ENCODE data around the gene S100PBP.
"Not testable (repeated sequence)": the region's sequence is repeated elsewhere in the genome, so short reads cannot be mapped to it uniquely, and the experiment has no call there.

Gene S100PBP

GRCh38 chr1:32898958-32899357 is 81.5 kb downstream of the S100PBP start:
- H3K36me3 ChIP-seq (ENCODE audit: control insufficient read depth, insufficient read depth, low read length), result no peaks in the 10 kb centered on the region
- no peaks in the 10 kb centered on the region for H3K27me3 ChIP-seq (ENCODE audit: control insufficient read depth, insufficient read depth, low read length)
- no peak overlapping the region for H3K27ac ChIP-seq (ENCODE audit: low read depth, low read length)
- H3K4me3 ChIP-seq (ENCODE audit: low read length), result no peak overlapping the region
- H3K4me1 ChIP-seq (ENCODE audit: control insufficient read depth, insufficient read depth, low read length), result no peaks in the 10 kb centered on the region
- H3K9ac ChIP-seq (ENCODE audit: low read length), result no peak overlapping the region

- Histone ChIP-seq H3K4me3 (ENCODE audit: low read length) (peak overlapping the region; percentile 76), H3K27me3 (ENCODE audit: control insufficient read depth, insufficient read depth, low read length) (no peaks in the 10 kb centered on the region), H3K4me1 (ENCODE audit: control insufficient read depth, insufficient read depth, low read length) (no peaks in the 10 kb centered on the region), H3K27ac (ENCODE audit: low read depth, low read length) (no peak overlapping the region), H3K9ac (ENCODE audit: low read length) (no peak overlapping the region), H3K36me3 (ENCODE audit: control insufficient read depth, insufficient read depth, low read length) (no peaks in the 10 kb centered on the region)
These were observed 82.3 kb downstream of the S100PBP start for GRCh38 chr1:32899586-32900296.

- H3K27ac ChIP-seq (ENCODE audit: low read depth, low read length), result no peak overlapping the region
- peak overlapping the region; percentile 76 for H3K4me3 ChIP-seq (ENCODE audit: low read length)
- peak overlapping the region; percentile 79 for H3K9ac ChIP-seq (ENCODE audit: low read length)
- H3K27me3 ChIP-seq (ENCODE audit: control insufficient read depth, insufficient read depth, low read length), result no peaks in the 10 kb centered on the region
- no peaks in the 10 kb centered on the region for H3K36me3 ChIP-seq (ENCODE audit: control insufficient read depth, insufficient read depth, low read length)
- no peaks in the 10 kb centered on the region for H3K4me1 ChIP-seq (ENCODE audit: control insufficient read depth, insufficient read depth, low read length)
These were observed 83.0 kb downstream of the S100PBP start for GRCh38 chr1:32900371-32900955.

GRCh38 chr1:32900956-32901822 is 83.7 kb downstream of the S100PBP start, which contains the start of gene TMEM54:
Gene TMEM54 (minus strand): TSS chr1:32901389. CDS start chr1:32901238, 151 bp downstream.
- H3K36me3 ChIP-seq (ENCODE audit: control insufficient read depth, insufficient read depth, low read length), result no peaks in the 10 kb centered on the region
- H3K9ac ChIP-seq (ENCODE audit: low read length), result peak within 1 kb of the TSS; percentile 79
- H3K27ac ChIP-seq (ENCODE audit: low read depth, low read length), result no peak within 1 kb of the TSS
- H3K4me3 ChIP-seq (ENCODE audit: low read length), result peak within 1 kb of the TSS; percentile 76
- no peaks in the 10 kb centered on the region for H3K4me1 ChIP-seq (ENCODE audit: control insufficient read depth, insufficient read depth, low read length)
- H3K27me3 ChIP-seq (ENCODE audit: control insufficient read depth, insufficient read depth, low read length), result no peaks in the 10 kb centered on the region

- H3K4me3 ChIP-seq (ENCODE audit: low read length), result peak overlapping the region; percentile 62
- no peaks in the 10 kb centered on the region for H3K4me1 ChIP-seq (ENCODE audit: control insufficient read depth, insufficient read depth, low read length)
- no peaks in the 10 kb centered on the region for H3K27me3 ChIP-seq (ENCODE audit: control insufficient read depth, insufficient read depth, low read length)
- no peak overlapping the region for H3K27ac ChIP-seq (ENCODE audit: low read depth, low read length)
- H3K36me3 ChIP-seq (ENCODE audit: control insufficient read depth, insufficient read depth, low read length), result no peaks in the 10 kb centered on the region
- peak overlapping the region; percentile 35 for H3K9ac ChIP-seq (ENCODE audit: low read length)
These were observed 84.5 kb downstream of the S100PBP start for GRCh38 chr1:32901823-32902534.

- H3K27ac ChIP-seq (ENCODE audit: low read depth, low read length), result no peak overlapping the region
- no peak overlapping the region for H3K9ac ChIP-seq (ENCODE audit: low read length)
These were observed 85.1 kb downstream of the S100PBP start for GRCh38 chr1:32902535-32902920.

GRCh38 chr1:32903991-32904785 is 86.7 kb downstream of the S100PBP start:
- Histone ChIP-seq H3K4me1 (ENCODE audit: control insufficient read depth, insufficient read depth, low read length) (no peaks in the 10 kb centered on the region), H3K27ac (ENCODE audit: low read depth, low read length) (no peak overlapping the region), H3K27me3 (ENCODE audit: control insufficient read depth, insufficient read depth, low read length) (no peaks in the 10 kb centered on the region), H3K36me3 (ENCODE audit: control insufficient read depth, insufficient read depth, low read length) (no peaks in the 10 kb centered on the region), H3K9ac (ENCODE audit: low read length) (no peak overlapping the region), H3K4me3 (ENCODE audit: low read length) (peak overlapping the region; percentile 25)

More at GRCh38 chr1:32902535-32902920, 85.1 kb downstream of the S100PBP start:
- no peaks in the 10 kb centered on the region for H3K27me3 ChIP-seq (ENCODE audit: control insufficient read depth, insufficient read depth, low read length)
- no peaks in the 10 kb centered on the region for H3K4me1 ChIP-seq (ENCODE audit: control insufficient read depth, insufficient read depth, low read length)
- H3K4me3 ChIP-seq (ENCODE audit: low read length), result no peak overlapping the region
- H3K36me3 ChIP-seq (ENCODE audit: control insufficient read depth, insufficient read depth, low read length), result no peaks in the 10 kb centered on the region

- no peak overlapping the region for H3K27ac ChIP-seq (ENCODE audit: low read depth, low read length)
- H3K4me3 ChIP-seq (ENCODE audit: low read length), result peak overlapping the region; percentile 25
- no peaks in the 10 kb centered on the region for H3K36me3 ChIP-seq (ENCODE audit: control insufficient read depth, insufficient read depth, low read length)
- no peak overlapping the region for H3K9ac ChIP-seq (ENCODE audit: low read length)
- H3K4me1 ChIP-seq (ENCODE audit: control insufficient read depth, insufficient read depth, low read length), result no peaks in the 10 kb centered on the region
- no peaks in the 10 kb centered on the region for H3K27me3 ChIP-seq (ENCODE audit: control insufficient read depth, insufficient read depth, low read length)
These were observed 87.3 kb downstream of the S100PBP start for GRCh38 chr1:32904797-32905196.

GRCh38 chr1:32905588-32905987 is 88.1 kb downstream of the S100PBP start:
- H3K4me3 ChIP-seq (ENCODE audit: low read length); H3K4me1 ChIP-seq (ENCODE audit: control insufficient read depth, insufficient read depth, low read length); H3K27me3 ChIP-seq (ENCODE audit: control insufficient read depth, insufficient read depth, low read length); H3K27ac ChIP-seq (ENCODE audit: low read depth, low read length); H3K36me3 ChIP-seq (ENCODE audit: control insufficient read depth, insufficient read depth, low read length); H3K9ac ChIP-seq (ENCODE audit: low read length): not testable (repeated sequence)

GRCh38 chr1:32906654-32907053 is 89.2 kb downstream of the S100PBP start:
- Histone ChIP-seq H3K9ac (ENCODE audit: low read length) (no peak overlapping the region), H3K4me1 (ENCODE audit: control insufficient read depth, insufficient read depth, low read length) (no peaks in the 10 kb centered on the region), H3K27ac (ENCODE audit: low read depth, low read length) (no peak overlapping the region)

GRCh38 chr1:32907435-32907834 is 90.0 kb downstream of the S100PBP start:
- Histone ChIP-seq H3K36me3 (ENCODE audit: control insufficient read depth, insufficient read depth, low read length) (no peaks in the 10 kb centered on the region), H3K4me3 (ENCODE audit: low read length) (no peak overlapping the region), H3K27me3 (ENCODE audit: control insufficient read depth, insufficient read depth, low read length) (no peaks in the 10 kb centered on the region), H3K27ac (ENCODE audit: low read depth, low read length) (no peak overlapping the region), H3K4me1 (ENCODE audit: control insufficient read depth, insufficient read depth, low read length) (no peaks in the 10 kb centered on the region), H3K9ac (ENCODE audit: low read length) (no peak overlapping the region)

More at GRCh38 chr1:32906654-32907053, 89.2 kb downstream of the S100PBP start:
- Histone ChIP-seq H3K4me3 (ENCODE audit: low read length) (no peak overlapping the region), H3K27me3 (ENCODE audit: control insufficient read depth, insufficient read depth, low read length) (no peaks in the 10 kb centered on the region), H3K36me3 (ENCODE audit: control insufficient read depth, insufficient read depth, low read length) (no peaks in the 10 kb centered on the region)

All from rectal smooth muscle tissue (tissue), 1 donor.